SU-DHL-6 (cell line): ENCODE measurements around the gene RNF38.
"Not testable (repeated sequence)": the region's sequence is repeated elsewhere in the genome, so short reads cannot be mapped to it uniquely, and the experiment has no call there.

Experiments used
- H2AFZ ChIP-seq: fragments of 200-600 bp; sonication (generic); 2 replicates; pipeline ENCODE4 v1.6.1; 2014; ENCODE audit warnings: low read depth, mild to moderate bottlenecking, moderate library complexity, mixed read lengths, antibody characterized with exemption, low read length; ENCODE audit not compliant: severe bottlenecking
- H3F3A ChIP-seq: fragments of 200-600 bp; shearing (Covaris generic); 2 replicates; pipeline ENCODE4 v1.6.0; 2016; ENCODE audit warnings: antibody characterized with exemption, mild to moderate bottlenecking; ENCODE audit not compliant: insufficient read depth
- H3K27ac ChIP-seq: fragments of 200-600 bp; sonication (generic); 2 replicates; pipeline ENCODE4 v1.5.1; 2016; ENCODE audit warnings: low read depth, mild to moderate bottlenecking, low read length, moderate library complexity, mixed read lengths
- H3K27me3 ChIP-seq: fragments of 200-600 bp; sonication (generic), shearing (Covaris generic); 2 replicates; pipeline ENCODE4 v1.6.0; 2014; ENCODE audit warnings: mild to moderate bottlenecking, low read length
- H3K36me3 ChIP-seq: fragments of 200-600 bp; sonication (generic); 2 replicates; pipeline ENCODE4 v1.6.1; 2014; ENCODE audit warnings: mild to moderate bottlenecking, low read length, mixed read lengths
- H3K4me2 ChIP-seq: fragments of 300-600, 200-600 bp; shearing (Covaris generic), sonication (generic); 2 replicates; pipeline ENCODE4 v1.6.0; 2014; ENCODE audit warnings: low read length, low read depth, mild to moderate bottlenecking; ENCODE audit not compliant: poor library complexity, severe bottlenecking
- H3K4me3 ChIP-seq: fragments of 200-600 bp; sonication (generic); 2 replicates; pipeline ENCODE4 v1.5.1; 2014; ENCODE audit warnings: antibody characterized with exemption, low read length, mild to moderate bottlenecking, mixed read lengths; ENCODE audit not compliant: insufficient read depth, poor library complexity, severe bottlenecking
- H3K79me2 ChIP-seq: fragments of 200-600 bp; sonication (generic); 2 replicates; pipeline ENCODE4 v1.6.1; 2014; ENCODE audit warnings: mild to moderate bottlenecking, low read length, moderate library complexity; ENCODE audit not compliant: insufficient read depth
- H3K9ac ChIP-seq: fragments of 200-600 bp; sonication (generic); 2 replicates; pipeline ENCODE4 v1.7.0; 2014; ENCODE audit warnings: mild to moderate bottlenecking, low read length
- H3K9me2 ChIP-seq: fragments of 200-600 bp; sonication (generic); replicated peaks from 2 replicates; pipeline ENCODE4 v1.6.1; 2014; ENCODE audit warnings: low read length; ENCODE audit not compliant: insufficient read depth
- H3K9me3 ChIP-seq: fragments of 200-600 bp; sonication (generic); 2 replicates; pipeline ENCODE4 v1.6.1; 2014; ENCODE audit warnings: low read length, mixed read lengths; ENCODE audit not compliant: insufficient read depth
- H4K20me1 ChIP-seq: fragments of 200-600 bp; sonication (generic); 2 replicates; pipeline ENCODE4 v1.6.1; 2014; ENCODE audit warnings: low read depth, mild to moderate bottlenecking, antibody characterized with exemption, low read length, moderate library complexity, mixed read lengths
- EZH2phosphoT487 ChIP-seq: fragments of 200-600 bp; sonication (generic), shearing (Covaris generic); conservative IDR thresholded peaks from 2 replicates; pipeline ENCODE4 v1.6.1; 2018; ENCODE audit warnings: mild to moderate bottlenecking, antibody characterized with exemption, low read length, moderate library complexity, mixed read lengths
- TF ChIP-seq, protein P1 (sequence below): fragments of 200-600 bp; sonication (generic); IDR thresholded peaks from one replicate; pipeline ENCODE4 v1.5.1; 2017; ENCODE audit warnings: antibody characterized with exemption, mild to moderate bottlenecking, low read length, moderate library complexity; ENCODE audit not compliant: insufficient read depth, poor library complexity, severe bottlenecking

The RNF38 gene

DNA sequence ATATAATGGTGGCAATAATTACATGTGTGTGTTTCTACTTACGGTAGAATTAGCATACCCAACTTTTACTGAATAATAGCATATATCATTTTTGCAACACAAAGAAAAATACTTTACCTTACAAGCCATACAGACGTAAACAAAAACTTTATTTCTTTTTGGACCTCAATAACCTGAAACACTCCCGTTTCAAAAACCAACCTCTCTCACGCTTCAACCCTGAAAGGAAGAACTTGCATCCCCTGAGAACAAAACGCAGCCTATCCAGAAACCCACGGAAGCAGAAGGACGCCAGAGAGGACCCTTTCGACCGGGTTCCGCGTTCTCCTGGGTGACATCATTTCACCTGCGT is at the start of gene RNF38:
Gene RNF38 (minus strand): TSS at position 290 of the 352 bp plus-strand sequence. CDS start 161 bp downstream, at position 129.
- peaks cover 55% of the 10 kb centered on the region for H3K79me2 ChIP-seq
- H3K9me3 ChIP-seq = no peaks in the 10 kb centered on the region
- peak within 1 kb of the TSS; percentile 74 for H2AFZ ChIP-seq
- peaks cover 12% of the 10 kb centered on the region; the same call in 1 of the 2 replicates for H3K36me3 ChIP-seq
- H3K27me3 ChIP-seq = no peaks in the 10 kb centered on the region
- peak within 1 kb of the TSS; percentile 98 for H3K4me2 ChIP-seq
- H3K27ac ChIP-seq = peak within 1 kb of the TSS; percentile 89
- H3K4me3 ChIP-seq = peak within 1 kb of the TSS; percentile 71
- peaks cover 29% of the 10 kb centered on the region for H3F3A ChIP-seq
- H3K9me2 ChIP-seq = no peaks in the 10 kb centered on the region
- peak within 1 kb of the TSS; percentile 84 for H3K9ac ChIP-seq
- TF ChIP-seq, protein P1, sequence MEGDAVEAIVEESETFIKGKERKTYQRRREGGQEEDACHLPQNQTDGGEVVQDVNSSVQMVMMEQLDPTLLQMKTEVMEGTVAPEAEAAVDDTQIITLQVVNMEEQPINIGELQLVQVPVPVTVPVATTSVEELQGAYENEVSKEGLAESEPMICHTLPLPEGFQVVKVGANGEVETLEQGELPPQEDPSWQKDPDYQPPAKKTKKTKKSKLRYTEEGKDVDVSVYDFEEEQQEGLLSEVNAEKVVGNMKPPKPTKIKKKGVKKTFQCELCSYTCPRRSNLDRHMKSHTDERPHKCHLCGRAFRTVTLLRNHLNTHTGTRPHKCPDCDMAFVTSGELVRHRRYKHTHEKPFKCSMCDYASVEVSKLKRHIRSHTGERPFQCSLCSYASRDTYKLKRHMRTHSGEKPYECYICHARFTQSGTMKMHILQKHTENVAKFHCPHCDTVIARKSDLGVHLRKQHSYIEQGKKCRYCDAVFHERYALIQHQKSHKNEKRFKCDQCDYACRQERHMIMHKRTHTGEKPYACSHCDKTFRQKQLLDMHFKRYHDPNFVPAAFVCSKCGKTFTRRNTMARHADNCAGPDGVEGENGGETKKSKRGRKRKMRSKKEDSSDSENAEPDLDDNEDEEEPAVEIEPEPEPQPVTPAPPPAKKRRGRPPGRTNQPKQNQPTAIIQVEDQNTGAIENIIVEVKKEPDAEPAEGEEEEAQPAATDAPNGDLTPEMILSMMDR = no peak
- TF ChIP-seq EZH2phosphoT487 = no peak
- 0 out of 2 replicates have a peak, but pooled peaks cover 7% of the 10 kb centered on the region for H4K20me1 ChIP-seq

DNA sequence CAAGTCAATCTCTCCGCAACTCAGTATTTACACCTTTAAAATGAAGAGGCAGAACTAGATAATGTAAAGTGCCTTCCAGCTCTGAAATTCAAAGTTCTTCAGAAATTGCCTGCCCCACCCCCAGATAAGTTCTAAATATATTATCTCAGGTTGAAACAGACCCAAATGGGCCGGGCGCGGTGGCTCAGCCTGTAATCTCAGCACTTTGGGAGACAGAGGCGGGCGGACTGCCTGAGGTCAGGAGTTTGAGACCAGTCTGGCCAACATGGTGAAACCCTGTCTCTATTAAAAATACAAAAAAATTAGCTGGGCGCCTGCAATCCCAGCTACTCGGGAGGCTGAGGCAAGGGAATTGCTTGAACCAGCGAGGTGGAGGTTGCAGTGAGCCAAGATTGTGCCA is 48.5 kb upstream of the RNF38 start:
- H4K20me1 ChIP-seq, H3K27ac ChIP-seq, H3K9me3 ChIP-seq, H3K4me3 ChIP-seq, H3K9me2 ChIP-seq, H2AFZ ChIP-seq, H3K4me2 ChIP-seq, H3K36me3 ChIP-seq, H3K9ac ChIP-seq, H3F3A ChIP-seq, H3K27me3 ChIP-seq: not testable (repeated sequence)
- H3K79me2 ChIP-seq = peaks cover 50% of the 10 kb centered on the region

DNA sequence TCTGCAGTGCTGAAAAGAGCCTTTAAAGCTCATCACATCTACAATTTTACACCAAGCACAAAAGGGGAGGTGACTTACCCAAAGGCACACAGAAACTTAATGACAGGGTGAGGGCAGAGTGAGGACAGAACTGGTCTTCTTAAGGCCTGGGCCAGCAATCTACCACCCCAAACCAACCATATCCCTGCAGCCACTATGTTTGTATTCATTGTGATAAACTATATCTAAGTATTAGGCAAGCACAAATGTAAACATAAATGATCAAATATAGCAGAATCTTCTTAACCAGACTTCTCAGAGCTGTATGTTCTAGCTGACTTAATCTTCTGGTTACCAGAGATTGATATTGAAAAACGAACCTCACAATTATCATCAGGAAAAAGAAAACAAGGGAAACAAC is 47.9 kb upstream of the RNF38 start:
- Histone ChIP-seq H3K4me2 (no peak overlapping the region), H3K79me2 (peaks cover 53% of the 10 kb centered on the region), H3K27ac (no peak overlapping the region), H3K4me3 (no peak overlapping the region), H2AFZ (no peak overlapping the region), H3F3A (0 out of 2 replicates have a peak, but pooled peaks cover 4% of the 10 kb centered on the region), H3K9ac (no peak overlapping the region), H3K9me3 (no peaks in the 10 kb centered on the region), H3K36me3 (no peaks in the 10 kb centered on the region), H3K27me3 (no peaks in the 10 kb centered on the region), H4K20me1 (peaks cover 8% of the 10 kb centered on the region; the same call in 1 of the 2 replicates), H3K9me2 (no peaks in the 10 kb centered on the region)
- no peak for TF ChIP-seq EZH2phosphoT487
- TF ChIP-seq, protein P1 = no peak

DNA sequence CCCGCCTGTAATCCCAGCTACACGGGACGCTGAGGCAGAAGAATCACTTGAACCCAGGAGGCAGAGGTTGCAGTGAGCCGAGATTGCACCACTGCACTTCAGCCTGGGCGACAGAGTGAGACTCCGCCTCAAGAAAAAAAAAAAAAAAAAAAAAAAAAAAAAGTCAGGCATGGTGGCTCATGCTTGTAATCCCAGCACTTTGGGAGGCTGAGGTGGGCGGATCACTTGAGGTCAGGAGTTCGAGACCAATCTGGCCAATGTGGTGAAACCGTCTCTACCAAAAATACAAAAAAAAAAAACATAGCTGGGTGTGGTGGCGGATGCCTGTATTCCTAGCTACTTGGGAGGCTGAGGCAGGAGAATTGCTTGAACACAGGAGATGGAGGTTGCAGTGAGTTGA is 46.6 kb upstream of the RNF38 start:
- not testable (repeated sequence) for H3K4me3 ChIP-seq, H3K36me3 ChIP-seq, H3K4me2 ChIP-seq, H2AFZ ChIP-seq, H3F3A ChIP-seq, H4K20me1 ChIP-seq, H3K27ac ChIP-seq, H3K9me3 ChIP-seq, H3K27me3 ChIP-seq, H3K9ac ChIP-seq, H3K9me2 ChIP-seq
- H3K79me2 ChIP-seq = peaks cover 65% of the 10 kb centered on the region
